Fibroblast of skin of left biceps (primary cell): ENCODE data around the gene IL6R.
A peak's percentile ranks its signal among the peaks of the same experiment; 100 is the strongest.
"Not testable (repeated sequence)": the region's sequence is repeated elsewhere in the genome, so short reads cannot be mapped to it uniquely, and the experiment has no call there.

Source experiments
- DNase-seq, 2 experiments: peaks; one replicate each; pipeline ENCODE4 v3.0.0-alpha.2; 2013; ENCODE audit warnings: low read depth in 2 of 2

The IL6R gene

DNA sequence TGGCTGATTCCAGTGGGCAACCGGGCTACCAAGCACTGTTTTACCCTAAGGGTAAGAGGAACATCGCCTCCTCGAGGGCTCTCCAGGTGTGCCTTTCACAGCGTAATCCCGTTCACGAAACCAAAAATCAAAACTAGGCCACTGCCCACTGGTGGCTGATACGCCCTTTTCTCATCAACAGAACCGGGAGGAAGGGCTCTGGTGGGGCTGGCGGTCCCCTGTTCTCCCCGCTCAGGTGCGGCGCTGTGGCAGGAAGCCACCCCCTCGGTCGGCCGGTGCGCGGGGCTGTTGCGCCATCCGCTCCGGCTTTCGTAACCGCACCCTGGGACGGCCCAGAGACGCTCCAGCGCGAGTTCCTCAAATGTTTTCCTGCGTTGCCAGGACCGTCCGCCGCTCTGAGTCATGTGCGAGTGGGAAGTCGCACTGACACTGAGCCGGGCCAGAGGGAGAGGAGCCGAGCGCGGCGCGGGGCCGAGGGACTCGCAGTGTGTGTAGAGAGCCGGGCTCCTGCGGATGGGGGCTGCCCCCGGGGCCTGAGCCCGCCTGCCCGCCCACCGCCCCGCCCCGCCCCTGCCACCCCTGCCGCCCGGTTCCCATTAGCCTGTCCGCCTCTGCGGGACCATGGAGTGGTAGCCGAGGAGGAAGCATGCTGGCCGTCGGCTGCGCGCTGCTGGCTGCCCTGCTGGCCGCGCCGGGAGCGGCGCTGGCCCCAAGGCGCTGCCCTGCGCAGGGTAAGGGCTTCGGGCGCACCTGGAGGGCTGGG lies at the start of gene IL6R:
Gene IL6R (plus strand): TSS at position 360 of the 763 bp plus-strand sequence. CDS start 287 bp downstream, at position 647.
- peak; percentile 64 to 65 for DNase-seq

DNA sequence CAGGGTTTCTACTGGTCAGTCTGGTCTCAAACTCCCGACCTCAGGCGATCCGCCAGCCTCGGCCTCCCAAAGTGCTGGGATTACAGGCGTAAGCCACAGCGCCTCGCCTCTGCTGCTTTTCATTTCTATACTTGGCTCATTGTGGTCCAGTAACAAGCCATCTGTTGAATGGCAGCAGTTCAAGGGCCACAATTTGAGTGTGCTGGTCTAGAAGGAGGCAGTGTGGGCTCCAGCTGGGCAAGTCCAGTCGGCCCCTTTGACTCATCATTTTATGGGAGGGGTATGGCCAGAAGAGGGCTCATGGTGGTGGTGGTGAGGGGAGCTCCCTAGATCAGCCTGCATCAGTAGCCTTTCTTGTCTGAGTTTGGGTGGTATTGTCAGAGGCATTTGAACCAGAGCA lies 46.6 kb upstream of the IL6R start:
- no peak for DNase-seq

- DNase-seq, result no peak
Measured at GRCh38 chr1:154360288-154360687, 44.9 kb upstream of the IL6R start.

- DNase-seq, result not testable (repeated sequence)
Measured at GRCh38 chr1:154360881-154361280, 44.3 kb upstream of the IL6R start.

- DNase-seq, result no peak
Measured at GRCh38 chr1:154361357-154361756, 43.8 kb upstream of the IL6R start.

DNA sequence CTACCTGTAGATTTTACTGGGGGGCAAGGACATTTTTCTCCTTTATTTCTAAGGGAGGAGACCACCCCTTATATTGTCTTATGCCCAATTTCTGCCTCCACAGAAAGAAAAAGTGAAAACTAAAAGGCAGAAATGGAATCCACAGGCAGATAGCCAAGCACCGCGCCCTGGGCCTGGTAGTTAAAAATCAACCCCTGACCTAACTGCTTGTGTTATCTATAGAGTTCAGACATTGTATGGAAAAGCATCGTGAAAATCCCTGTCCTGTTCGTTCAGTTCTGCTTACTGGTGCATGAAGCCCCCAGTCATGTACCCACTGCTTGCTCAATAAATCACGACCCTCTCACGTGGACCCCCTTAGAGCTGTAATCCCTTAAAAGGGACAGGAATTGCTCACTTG lies 33.7 kb upstream of the IL6R start:
- DNase-seq, result no peak

- DNase-seq, result not testable (repeated sequence)
Measured at GRCh38 chr1:154373777-154374357, 31.3 kb upstream of the IL6R start.

DNA sequence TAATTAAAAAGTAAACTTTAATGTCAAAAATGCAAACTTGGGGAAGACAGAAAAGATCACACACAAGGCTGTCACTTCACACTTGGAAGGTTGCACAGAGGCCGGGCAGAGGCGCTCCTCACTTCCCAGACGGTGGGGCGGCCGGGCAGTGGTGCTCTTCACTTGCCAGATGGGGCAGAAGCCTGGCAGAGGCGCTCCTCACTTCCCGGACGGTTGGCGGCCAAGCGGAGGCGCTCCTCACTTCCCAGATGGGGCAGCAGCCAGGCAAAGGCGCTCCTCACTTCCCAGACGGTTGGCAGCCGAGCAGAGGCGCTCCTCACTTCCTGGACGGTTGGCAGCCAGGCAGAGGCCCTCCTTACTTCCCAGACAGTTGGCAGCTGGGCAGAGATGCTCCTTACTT lies 25.8 kb upstream of the IL6R start:
- no peak for DNase-seq

DNA sequence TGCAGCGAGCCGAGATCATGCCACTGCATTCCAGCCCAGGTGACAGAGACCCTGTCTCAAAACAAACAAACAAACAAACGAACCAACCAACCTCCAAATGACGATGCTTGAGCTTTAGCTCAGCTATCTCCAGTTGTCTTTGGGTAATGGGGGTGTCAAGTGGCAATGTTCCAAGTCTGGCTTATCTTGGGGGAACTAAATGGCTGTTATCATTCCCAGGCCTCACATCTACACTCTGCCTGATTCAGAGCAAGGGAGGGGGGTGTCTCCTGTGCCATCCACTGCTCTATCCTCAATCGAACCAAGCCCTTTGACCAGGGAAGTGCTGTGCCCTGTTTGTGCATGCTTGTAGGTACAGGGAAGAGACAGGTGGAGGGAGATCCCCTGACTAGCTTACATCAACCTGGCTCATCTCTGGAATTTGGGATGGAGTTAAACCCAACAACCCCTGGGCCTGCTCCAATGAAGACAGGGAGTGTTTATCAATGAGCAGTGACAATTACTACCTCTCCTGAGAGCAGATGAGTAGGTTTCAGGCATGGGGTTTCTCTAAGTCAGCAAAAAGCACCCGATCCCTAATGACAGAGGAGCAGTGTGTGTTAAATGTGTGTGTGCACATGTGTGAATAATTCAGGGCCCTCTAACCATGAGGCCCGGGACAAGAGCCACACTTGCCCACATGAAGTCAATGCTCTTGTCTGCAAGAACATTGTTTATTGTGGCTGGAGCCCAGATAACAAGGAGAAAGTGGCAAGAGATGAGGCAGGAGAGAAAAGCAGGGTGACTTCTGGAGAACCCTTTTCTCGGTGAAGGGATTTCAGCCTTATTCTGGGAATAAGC lies 20.3 kb upstream of the IL6R start:
- no peak for DNase-seq

DNA sequence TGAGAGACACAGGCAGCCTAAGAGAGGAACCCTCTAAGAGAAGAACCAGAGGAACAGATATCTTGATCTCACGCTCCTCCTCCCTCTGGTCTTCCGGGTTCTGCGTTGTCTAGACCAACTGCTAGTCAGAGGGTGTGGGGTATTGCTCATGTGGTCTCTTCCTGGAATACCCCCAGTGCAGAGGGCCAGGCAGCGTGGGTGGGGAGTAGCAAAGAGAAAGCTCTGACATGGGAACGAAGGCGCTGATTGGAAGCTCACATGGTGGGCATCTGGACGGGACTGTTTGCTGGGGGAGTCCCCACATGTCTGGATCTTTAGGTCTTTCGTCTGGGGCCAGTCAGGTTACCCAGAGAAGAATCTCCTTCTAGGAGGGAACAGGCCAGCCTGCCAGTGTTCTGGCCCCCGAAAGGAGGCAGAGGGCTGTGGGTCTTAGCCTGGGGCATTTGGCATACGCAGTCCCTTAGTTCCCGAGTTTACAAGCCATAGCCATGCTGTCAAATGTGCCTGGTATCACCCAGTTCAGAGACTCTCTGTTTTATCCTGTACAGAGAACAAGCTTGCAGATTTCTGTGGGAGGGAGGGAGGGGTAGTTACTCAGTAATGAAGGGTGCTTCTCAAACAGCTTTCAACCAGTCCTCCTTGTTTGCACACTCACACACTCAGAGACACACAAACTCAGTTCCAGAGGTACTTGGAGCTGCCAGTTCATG lies 18.3 kb upstream of the IL6R start:
- no peak for DNase-seq

GRCh38 chr1:154391086-154391770 lies 13.9 kb upstream of the IL6R start:
- no peak for DNase-seq

GRCh38 chr1:154398141-154398540 lies 7.0 kb upstream of the IL6R start:
- no peak for DNase-seq

DNA sequence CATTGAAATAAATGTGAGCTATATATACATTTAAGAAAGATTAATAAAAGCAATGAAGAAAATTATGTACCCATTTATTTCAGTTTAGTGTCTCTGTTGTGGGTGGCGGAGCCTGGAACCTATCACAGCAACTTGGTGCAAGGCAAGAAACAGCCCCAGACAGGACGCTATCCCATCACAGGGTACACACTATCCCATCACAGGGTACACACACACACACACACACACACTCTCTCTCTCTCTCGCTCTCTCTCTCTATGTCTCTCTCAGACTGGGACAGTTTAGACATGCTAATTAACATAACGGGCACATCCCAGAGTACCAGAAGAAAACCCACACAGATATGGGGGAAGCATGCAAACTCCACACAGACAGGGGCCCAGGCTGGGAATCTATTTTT lies 6.5 kb upstream of the IL6R start:
- no peak for DNase-seq

GRCh38 chr1:154400381-154400801 lies 4.8 kb upstream of the IL6R start:
- no peak for DNase-seq

GRCh38 chr1:154402409-154402921 lies 2.7 kb upstream of the IL6R start:
- no peak for DNase-seq

GRCh38 chr1:154403261-154403943 lies 1.7 kb upstream of the IL6R start:
- no peak for DNase-seq

DNA sequence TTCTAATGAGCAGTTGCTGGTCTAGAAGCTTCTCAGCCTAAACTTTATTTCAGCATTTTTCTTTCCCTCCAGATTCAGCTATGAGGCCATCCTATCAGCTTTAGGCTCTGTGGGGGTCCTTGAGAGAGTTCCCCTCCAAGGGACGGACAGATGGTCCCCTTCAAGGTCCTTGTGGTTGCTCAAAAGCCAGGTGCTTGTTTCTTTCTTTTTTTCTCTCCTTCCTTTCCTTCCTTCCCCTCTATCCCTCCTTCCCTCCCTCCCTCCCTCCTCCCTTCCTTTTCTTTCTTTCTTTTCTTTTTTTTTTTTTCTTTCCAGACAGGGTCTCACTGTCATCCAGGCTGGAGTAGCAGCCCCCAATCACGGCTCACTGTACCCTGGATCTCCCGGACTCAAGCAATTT lies 1.2 kb upstream of the IL6R start:
- DNase-seq, result no peak

DNA sequence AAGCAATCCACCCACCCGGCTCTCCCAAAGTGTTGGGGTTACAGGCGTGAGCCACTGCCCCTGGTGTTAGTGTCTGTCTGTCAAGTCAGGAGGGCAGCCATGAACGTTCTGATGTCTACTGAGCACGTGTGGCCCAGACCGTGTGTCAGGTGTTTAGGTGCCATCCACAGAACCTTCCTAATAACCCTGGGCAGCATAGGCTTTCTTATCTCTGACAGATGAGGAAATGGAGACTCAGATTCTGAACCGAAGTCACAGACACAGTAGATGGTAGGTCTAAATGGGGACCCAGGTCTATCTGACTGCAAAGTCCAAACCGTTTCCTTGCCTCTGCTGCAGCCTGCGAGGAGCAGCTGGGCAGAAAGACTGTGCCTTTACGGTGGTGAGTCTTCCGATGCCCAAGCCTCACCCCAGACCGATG lies 622 bp upstream of the IL6R start:
- no peak for DNase-seq

DNA sequence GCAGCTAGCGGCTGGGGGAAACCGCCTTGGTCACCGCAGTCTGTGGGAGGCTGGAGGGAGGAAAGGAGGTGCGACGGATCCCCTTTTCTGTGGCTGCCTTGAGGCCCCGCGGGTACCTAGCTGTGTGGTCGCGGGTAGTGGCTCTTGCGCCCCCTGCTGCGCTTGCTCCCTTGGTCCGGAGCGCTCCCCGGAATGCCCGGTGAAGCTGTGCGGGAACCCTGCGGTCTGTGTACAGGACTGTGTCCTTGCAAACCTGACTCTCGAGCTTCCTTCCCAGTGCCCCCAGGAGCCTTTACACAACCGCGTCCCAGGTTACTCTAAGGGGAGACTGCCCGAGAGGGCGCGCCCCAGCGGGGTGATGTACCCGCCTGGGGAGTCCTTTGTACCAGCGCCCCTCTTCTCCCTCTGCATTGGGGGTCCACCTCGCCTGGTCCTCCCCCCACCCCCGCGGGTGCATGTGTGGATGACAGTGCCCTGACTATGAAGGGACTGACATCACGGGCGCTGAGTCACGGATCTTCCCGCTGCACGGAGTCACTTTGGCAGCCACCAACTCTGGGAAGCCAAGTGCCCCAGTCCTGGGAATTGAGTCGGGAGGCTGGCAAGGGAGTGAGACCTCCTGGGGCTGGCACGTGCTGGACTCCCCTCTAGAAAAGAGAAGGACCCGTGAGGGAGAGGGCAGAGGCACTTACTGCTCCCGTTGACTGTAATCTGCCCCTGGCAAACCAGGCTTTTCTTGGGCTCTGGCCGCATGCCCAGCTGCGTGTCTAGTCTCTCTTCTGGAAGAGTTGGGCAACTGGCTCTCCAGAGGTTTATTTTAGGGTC lies 816 bp downstream of the IL6R start:
- DNase-seq, result no peak

GRCh38 chr1:154406572-154406879 lies 1.4 kb downstream of the IL6R start:
- no peak for DNase-seq
